GM12878 (cell line): ENCODE measurements around the gene NFATC2. TPM values are rescaled to one million over a fixed set of nuclear protein-coding genes. Genes with fewer than 3 reads are reported as not detected.

Experiments
- BCL11A ChIP-seq: IDR thresholded peaks from 2 replicates; pipeline ENCODE4 v1.6.1; 2011; ENCODE audit warnings: low read depth, low read length
- CHD2 ChIP-seq: IDR thresholded peaks from 2 replicates; pipeline ENCODE4 v1.6.1; 2011; ENCODE audit warnings: low read depth, low read length, improper control_type of control experiment, borderline replicate concordance
- IKZF2 ChIP-seq, 2 experiments: fragments of 450-650 bp; IDR thresholded peaks; 2 replicates each; pipeline ENCODE4 v1.6.1; 2017; ENCODE audit warnings: mild to moderate bottlenecking in 2 of 2, moderate library complexity in 2 of 2
- IRF3 ChIP-seq: fragments of 450-650 bp; IDR thresholded peaks from 2 replicates; pipeline ENCODE4 v1.6.1; 2014; ENCODE audit warnings: mild to moderate bottlenecking
- MYB ChIP-seq: fragments of 150-350 bp; IDR thresholded peaks from 2 replicates; pipeline ENCODE4 v1.6.1; 2014; ENCODE audit warnings: mild to moderate bottlenecking, low read depth, low read length, borderline replicate concordance
- PBX3 ChIP-seq: IDR thresholded peaks from 2 replicates; pipeline ENCODE4 v1.6.1; 2011; ENCODE audit warnings: mild to moderate bottlenecking, low read depth, low read length, moderate library complexity; ENCODE audit not compliant: insufficient replicate concordance
- RAD21 ChIP-seq: IDR thresholded peaks from 2 replicates; pipeline ENCODE4 v1.6.1; 2011; ENCODE audit warnings: mild to moderate bottlenecking, low read depth, low read length, moderate library complexity; ENCODE audit not compliant: insufficient read depth
- RAD51 ChIP-seq: fragments of 450-650 bp; IDR thresholded peaks from 2 replicates; pipeline ENCODE4 v1.6.1; 2016; ENCODE audit warnings: moderate library complexity, mild to moderate bottlenecking, inconsistent platforms
- RCOR1 ChIP-seq: conservative IDR thresholded peaks from 2 replicates; pipeline ENCODE4 v1.6.1; 2012; ENCODE audit warnings: low read depth, low read length, improper control_type of control experiment
- SMC3 ChIP-seq: IDR thresholded peaks from 2 replicates; pipeline ENCODE4 v1.6.1; 2011; ENCODE audit warnings: low read length, improper control_type of control experiment, borderline replicate concordance
- SP1 ChIP-seq: IDR thresholded peaks from one replicate; pipeline ENCODE4 v1.6.1; 2011; ENCODE audit warnings: low read depth, low read length
- SUZ12 ChIP-seq: fragments of 200-600 bp; sonication (generic); IDR thresholded peaks from one replicate; pipeline ENCODE4 v1.6.1; 2018; ENCODE audit warnings: antibody characterized with exemption, mild to moderate bottlenecking; ENCODE audit not compliant: unreplicated experiment
- ZBTB11 ChIP-seq: fragments of 450-650 bp; formaldehyde crosslinking; IDR thresholded peaks from 2 replicates; pipeline ENCODE4 v1.5.0; 2022; ENCODE audit warnings: mild to moderate bottlenecking, missing genetic modification characterization
- ZBTB33 ChIP-seq: fragments of 450-650 bp; IDR thresholded peaks from 2 replicates; pipeline ENCODE4 v1.6.1; 2017; ENCODE audit warnings: mild to moderate bottlenecking
- ZBTB4 ChIP-seq: fragments of 450-650 bp; formaldehyde crosslinking; IDR thresholded peaks from 2 replicates; pipeline ENCODE4 v1.4.0; 2022; ENCODE audit warnings: mild to moderate bottlenecking, moderate library complexity
- ZSCAN29 ChIP-seq: fragments of 450-650 bp; IDR thresholded peaks from 2 replicates; pipeline ENCODE4 v1.6.1; 2017; ENCODE audit warnings: mild to moderate bottlenecking, moderate library complexity
- polyA plus RNA-seq, 11 experiments: library from polyadenylated mRNA; depleted of rRNA in 4 of 11; unstranded in 6 of 11; stranded (reverse) in 5 of 11; fragments of >200 nt; fragmentation: Nextera tagmentation in 4 of 11; fragmentation: Illumina TruSeq in 1 of 11; extraction: Ambion mirVana in 4 of 11; extraction: Trizol in 1 of 11; gene quantifications; 1 replicate in 1 of 11; 2 replicates in 10 of 11; pipeline versions ENCODE4 v1.2.1 to v1.2.3, GENCODE V29; 2011 to 2016; ENCODE audit warnings: inconsistent platforms in 2 of 11, missing spikeins in 2 of 11, low read depth in 1 of 11
- total RNA-seq, 4 experiments: library from RNA; depleted of rRNA in 3 of 4; stranded (reverse); fragments of >200 nt in 3 of 4; fragmentation: Illumina TruSeq in 1 of 4; extraction: Trizol in 1 of 4; gene quantifications; 2 replicates each; pipeline versions ENCODE4 v1.2.1 to v1.2.3, GENCODE V29; 2013 to 2021

The NFATC2 gene
- total and polyA plus RNA-seq, 10 of the 15 experiments (the other 5 are each of a cell fraction or from before 2014, with no cell fraction given) = 3.3 to 20.0 (median 7.3) TPM

- TF ChIP-seq ZBTB4 (CRISPR knock-in tag) (no peak), ZSCAN29 (no peak), IKZF2 (IDR thresholded peaks at IDR 0.05) (peak; percentile 96 to 97), BCL11A (peak; percentile 81), SMC3 (peak; percentile 18; the same call in 1 of the 2 replicates), MYB (no peak), PBX3 (no peak), SP1 (peak; percentile 37), RAD21 (no peak), ZBTB33 (no peak), ZBTB11 (CRISPR knock-in tag) (no peak), CHD2 (0 out of 2 replicates have a peak, but pooled peaks have one; percentile 34), IRF3 (no peak), RAD51 (no peak), RCOR1 (0 out of 2 replicates have a peak, but pooled peaks have one; percentile 52), SUZ12 (no peak)
These were observed 61.8 kb downstream of the NFATC2 start (continued) for GRCh38 chr20:51480507-51481270.
